Pons (tissue), 1 donor: Measurements from ENCODE around the gene TDRD1.

Experiments
- DNase-seq: peaks from one replicate; pipeline ENCODE4 v3.0.0-alpha.2; 2016; ENCODE audit warnings: low spot score

Gene TDRD1

DNA sequence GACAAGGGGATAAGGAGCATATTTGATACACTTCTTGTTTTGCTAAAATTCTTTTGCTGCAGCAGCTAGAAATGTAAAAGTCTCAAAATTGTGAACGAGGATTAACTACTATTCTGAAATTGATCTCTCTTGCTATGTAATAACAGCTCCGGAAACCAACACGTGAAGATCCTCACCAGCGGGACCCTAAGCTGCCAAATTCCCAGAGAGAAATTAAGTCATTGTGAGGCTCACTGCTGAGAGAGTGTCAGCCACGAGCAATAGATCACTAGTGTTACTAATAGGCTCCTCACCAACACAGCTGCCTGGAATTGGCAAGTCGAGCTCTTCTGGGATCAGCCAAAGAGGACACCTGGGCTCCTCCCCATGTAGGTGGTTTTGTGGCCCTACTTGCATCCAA is 54.3 kb downstream of the TDRD1 start:
- no peak for DNase-seq

DNA sequence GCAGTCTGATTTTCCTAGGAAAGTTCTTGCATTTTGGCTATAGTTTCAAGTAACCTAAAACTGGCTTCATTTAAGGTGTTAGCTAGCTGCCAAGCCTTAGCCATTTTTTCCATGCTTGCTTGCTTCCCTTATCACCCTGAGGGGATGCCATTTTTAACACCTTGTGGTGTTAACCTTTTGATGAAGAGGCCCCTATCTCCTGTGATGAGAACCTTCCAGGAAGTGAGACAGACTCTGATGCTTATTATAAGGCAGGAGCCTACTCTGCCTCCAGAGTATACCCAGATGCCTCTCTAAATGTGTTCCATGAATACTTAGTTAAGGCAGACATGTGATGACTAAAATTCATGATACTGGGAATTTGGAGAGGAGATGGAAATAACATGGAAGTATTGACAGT is 55.0 kb downstream of the TDRD1 start:
- DNase-seq, result no peak

GRCh38 chr10:114239117-114239993 is 60.2 kb downstream of the TDRD1 start, which contains the start of gene VWA2:
Gene VWA2, plus strand, starts transcription at chr10:114239254. Its CDS starts 9,460 bp downstream, at chr10:114248714.
- DNase-seq, result no peak

DNA sequence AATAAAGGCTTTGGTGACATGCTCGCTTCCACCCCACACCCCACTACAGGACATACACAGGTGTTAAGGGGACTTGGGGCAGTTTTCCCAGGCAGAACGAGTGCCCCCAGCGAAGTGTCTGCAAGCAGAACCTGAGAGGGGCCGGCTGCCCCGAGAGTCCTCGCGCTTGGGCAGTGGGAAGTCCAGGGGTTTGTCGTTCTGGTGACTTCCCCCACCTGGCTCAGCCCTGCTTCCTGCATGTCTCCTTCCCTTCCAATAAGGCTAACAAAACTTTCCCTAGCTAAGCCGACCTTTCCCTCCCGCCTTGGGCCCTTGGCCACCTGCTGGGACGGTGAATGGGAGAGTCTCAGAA is 60.8 kb downstream of the TDRD1 start:
- DNase-seq, result no peak

DNA sequence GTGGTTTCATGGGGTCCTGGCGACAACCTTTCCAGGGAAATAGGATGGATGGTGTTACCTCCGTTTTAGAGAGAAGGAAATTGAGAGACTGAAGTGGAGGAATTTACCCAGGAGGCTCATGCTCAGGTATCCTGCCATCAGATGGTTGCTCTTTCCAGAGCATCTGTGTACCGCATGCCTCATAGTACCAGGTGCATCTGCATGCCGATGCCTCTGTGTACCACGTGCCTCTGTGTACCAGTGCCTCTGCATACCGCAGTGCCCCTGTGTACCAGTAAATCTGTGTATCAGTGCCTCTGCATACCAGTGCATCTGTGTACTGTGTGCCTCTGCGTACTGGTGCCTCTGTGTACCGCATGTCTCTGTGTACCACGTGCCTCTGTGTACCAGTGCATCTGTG is 63.1 kb downstream of the TDRD1 start:
- DNase-seq, result no peak

- no peak for DNase-seq
Measured at GRCh38 chr10:114243661-114244060, 64.5 kb downstream of the TDRD1 start.

- DNase-seq, result no peak
Measured at GRCh38 chr10:114244126-114244525, 65.0 kb downstream of the TDRD1 start.

- no peak for DNase-seq
Measured at GRCh38 chr10:114245121-114245791, 66.1 kb downstream of the TDRD1 start.

GRCh38 chr10:114246679-114247305 is 67.6 kb downstream of the TDRD1 start:
- no peak for DNase-seq

- no peak for DNase-seq
Measured at GRCh38 chr10:114250236-114250635, 71.1 kb downstream of the TDRD1 start.

GRCh38 chr10:114250716-114251115 is 71.6 kb downstream of the TDRD1 start:
- DNase-seq, result no peak

- no peak for DNase-seq
Measured at GRCh38 chr10:114252092-114252491, 72.9 kb downstream of the TDRD1 start.

- DNase-seq, result no peak
Measured at GRCh38 chr10:114252883-114253282, 73.7 kb downstream of the TDRD1 start.

GRCh38 chr10:114255227-114255626 is 76.1 kb downstream of the TDRD1 start:
- no peak for DNase-seq

GRCh38 chr10:114256008-114256765 is 77.0 kb downstream of the TDRD1 start:
- DNase-seq, result no peak

DNA sequence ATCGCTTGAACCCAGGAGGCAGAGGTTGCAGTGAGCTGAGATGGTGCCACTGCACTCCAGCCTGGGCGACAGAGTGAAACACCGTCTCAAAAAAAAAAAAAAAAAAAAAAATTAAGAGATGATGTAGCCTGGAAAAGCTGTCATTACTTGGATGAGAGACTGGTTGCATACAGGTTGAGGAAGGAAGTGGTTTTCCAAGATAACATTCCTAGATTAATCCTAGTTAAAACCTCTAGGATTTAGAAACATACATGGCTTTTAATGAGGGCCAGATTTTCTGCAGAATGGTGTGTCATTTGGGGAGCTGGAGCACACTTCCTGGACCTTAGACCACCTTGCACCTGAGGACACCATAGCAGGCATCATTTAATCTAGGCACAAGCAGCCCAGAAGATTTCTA is 77.7 kb downstream of the TDRD1 start:
- DNase-seq, result no peak

GRCh38 chr10:114257498-114257897 is 78.3 kb downstream of the TDRD1 start:
- no peak for DNase-seq

GRCh38 chr10:114258274-114258840 is 79.2 kb downstream of the TDRD1 start:
- DNase-seq, result no peak

GRCh38 chr10:114259824-114260223 is 80.7 kb downstream of the TDRD1 start:
- DNase-seq, result no peak

DNA sequence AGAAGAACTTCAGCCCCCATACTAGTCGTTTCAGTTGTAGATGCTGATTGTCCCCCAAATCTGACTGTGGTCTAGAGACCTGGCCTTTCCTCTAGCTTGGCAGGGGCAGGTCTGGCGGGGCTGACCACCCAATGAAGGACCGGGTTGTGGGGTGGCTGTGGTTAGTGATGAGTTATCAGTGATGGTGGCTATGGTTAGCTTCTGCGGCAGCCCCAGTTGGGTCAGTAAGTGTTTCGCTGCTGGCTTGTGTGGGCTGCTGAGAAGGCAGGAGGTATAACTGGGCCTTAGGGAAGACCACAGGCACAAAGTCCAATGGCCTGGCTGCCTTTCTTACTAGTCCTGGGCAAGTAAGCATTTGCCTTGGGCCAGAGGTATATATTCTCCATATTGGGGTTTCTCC is 81.2 kb downstream of the TDRD1 start:
- DNase-seq, result no peak

GRCh38 chr10:114261076-114261475 is 81.9 kb downstream of the TDRD1 start:
- DNase-seq, result no peak

DNA sequence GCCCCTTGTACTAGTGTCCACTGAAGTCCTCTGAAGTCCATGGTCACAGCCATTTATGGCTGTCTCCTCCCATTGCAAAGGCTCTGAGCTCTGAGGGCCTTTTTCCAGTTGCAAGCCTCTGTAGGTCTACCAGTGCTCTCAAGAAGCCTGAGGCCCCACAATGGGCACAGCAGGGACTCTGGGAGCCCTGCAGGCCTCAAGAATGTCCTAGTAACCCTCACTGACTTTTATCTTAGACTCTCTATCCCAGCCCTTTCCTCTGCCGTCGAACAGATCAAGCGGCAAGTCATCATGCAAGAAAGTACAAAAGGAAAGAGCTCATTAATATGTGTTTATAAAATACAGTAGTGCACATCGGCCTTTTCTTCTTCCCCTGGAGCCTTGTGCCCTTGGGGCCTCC is 83.3 kb downstream of the TDRD1 start:
- no peak for DNase-seq
